GM08714 (cell line): ENCODE data around the gene CNTNAP2.

Experiments used
- H3K4me3 ChIP-seq: fragments of 200-500 bp; sonication (Bioruptor generic); 2 replicates; pipeline ENCODE4 v1.5.1; 2014; ENCODE audit warnings: mild to moderate bottlenecking, low read length, inconsistent platforms
- ZNF274 ChIP-seq: IDR thresholded peaks from 2 replicates; pipeline ENCODE4 v1.6.1; 2012; ENCODE audit warnings: mild to moderate bottlenecking, low read depth, low read length

Gene CNTNAP2

DNA sequence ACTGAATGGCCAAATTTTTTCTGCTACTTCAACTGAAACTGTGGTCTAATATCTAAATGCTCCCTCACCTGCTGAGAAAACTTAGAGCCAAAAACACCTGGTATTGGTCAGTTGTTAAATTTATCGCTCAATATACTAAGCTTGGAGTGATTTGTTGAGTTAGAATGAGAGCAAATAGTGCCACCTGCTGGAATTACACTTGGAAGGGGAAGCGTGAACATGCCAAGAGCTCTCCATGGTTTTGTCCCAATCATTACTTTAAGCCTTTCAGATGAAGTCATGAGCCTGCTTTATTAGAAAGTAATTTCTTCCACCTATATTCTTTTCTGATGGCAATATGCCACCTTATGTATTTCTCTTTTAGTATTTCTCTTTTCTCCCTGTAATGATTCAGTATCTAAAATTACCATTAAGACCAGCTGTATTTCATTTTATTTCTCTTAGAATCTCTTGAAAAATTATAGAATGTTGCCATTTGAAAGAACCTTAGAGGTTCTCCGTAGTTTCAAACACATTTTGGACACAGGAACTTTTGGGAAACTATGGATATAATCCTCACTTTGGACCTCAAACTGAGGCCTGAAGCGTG, 2026.2 kb downstream of the CNTNAP2 start:
- TF ChIP-seq ZNF274, result no peak
- H3K4me3 ChIP-seq, result no peak overlapping the region

DNA sequence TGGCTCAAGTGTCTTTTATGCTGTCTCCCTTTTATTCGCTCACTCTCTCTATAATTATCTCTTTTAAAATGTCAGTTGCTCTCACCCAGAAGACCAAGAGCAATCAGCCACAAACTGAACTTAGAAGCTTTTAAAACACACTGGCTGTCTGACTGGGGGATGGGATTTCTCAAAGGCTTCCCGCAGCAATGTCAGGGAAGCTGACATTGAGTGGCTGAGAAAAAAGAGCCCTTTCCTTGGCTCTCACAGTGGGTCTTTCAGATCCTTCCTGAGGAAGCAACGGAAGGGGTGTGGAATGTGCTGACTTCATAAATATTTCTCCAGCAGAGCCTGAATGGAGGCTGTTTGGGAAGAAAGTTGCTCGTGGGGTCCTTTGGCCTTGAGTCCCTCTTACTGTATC, 2028.2 kb downstream of the CNTNAP2 start:
- no peak for TF ChIP-seq ZNF274
- H3K4me3 ChIP-seq, result no peak overlapping the region

DNA sequence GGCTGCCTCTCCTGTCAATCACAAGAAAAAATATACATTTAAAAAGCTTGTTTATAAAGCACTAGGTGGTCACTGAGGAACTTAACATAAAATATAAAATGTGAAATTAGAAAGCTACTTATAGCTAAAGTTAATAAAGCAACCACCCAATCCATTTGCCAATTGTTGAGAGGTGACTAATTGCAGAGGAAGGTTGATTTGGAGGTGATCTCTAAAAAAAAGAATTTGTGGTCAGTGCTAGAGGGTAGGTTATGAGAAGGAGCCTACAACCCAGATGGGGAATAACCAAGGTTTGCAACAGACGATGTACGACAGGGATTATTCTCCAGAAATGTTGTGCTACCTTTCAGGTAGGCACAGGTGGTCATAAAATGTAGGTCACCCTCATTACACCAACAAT, 2029.7 kb downstream of the CNTNAP2 start:
- TF ChIP-seq ZNF274, result no peak
- no peak overlapping the region for H3K4me3 ChIP-seq

DNA sequence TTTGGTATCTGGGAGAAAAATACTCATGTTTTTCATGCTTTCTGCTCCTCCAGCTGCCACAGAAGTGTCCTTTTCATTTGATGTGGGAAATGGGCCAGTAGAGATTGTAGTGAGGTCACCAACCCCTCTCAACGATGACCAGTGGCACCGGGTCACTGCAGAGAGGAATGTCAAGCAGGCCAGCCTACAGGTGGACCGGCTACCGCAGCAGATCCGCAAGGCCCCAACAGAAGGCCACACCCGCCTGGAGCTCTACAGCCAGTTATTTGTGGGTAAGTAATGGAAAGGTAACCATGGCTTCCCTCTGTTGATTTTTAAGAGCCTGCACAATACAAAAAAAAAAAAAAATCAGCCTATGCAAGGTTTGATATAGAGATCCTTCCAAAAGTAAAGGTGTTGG, 2030.8 kb downstream of the CNTNAP2 start:
- H3K4me3 ChIP-seq, result no peak overlapping the region
- no peak for TF ChIP-seq ZNF274

DNA sequence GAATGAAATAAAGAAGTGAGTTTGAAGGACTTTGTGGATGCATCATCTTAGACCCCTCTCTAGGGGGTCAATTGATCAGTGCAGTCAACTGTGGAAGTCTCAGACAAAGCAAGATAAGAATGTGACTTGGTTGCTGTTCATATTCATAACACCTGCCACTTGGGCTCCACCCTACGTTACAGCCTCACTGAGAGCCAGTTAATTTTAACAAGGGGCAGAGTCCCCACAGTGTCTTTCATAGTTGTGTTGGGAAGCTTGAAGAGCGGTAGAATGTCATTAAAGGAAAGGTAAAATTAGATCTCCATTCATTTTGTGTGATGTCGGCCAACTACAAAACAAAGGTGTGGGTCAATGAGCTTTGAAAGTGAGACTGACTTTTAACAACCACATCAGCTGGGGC, 2031.9 kb downstream of the CNTNAP2 start:
- TF ChIP-seq ZNF274, result no peak
- no peak overlapping the region for H3K4me3 ChIP-seq

DNA sequence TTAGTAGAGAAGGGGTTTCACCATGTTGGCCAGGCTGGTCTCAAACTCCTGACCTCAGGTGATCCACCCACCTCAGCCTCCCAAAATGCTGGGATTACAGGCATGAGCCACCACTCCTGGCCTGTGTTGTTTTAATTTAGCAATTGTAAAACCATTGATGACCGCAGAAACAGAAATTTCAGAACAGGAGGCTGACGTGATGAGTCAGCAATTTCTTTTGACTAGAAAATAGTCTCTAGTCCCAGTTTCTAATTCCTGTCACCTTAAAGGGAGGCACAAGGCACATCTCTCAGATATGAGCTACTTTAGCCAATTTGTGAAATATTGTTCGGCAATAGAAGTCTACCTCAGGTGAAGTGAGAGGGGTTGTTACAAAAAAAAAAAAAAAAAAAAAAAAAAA, 2033.1 kb downstream of the CNTNAP2 start:
- H3K4me3 ChIP-seq, result no peak overlapping the region
- TF ChIP-seq ZNF274, result no peak

DNA sequence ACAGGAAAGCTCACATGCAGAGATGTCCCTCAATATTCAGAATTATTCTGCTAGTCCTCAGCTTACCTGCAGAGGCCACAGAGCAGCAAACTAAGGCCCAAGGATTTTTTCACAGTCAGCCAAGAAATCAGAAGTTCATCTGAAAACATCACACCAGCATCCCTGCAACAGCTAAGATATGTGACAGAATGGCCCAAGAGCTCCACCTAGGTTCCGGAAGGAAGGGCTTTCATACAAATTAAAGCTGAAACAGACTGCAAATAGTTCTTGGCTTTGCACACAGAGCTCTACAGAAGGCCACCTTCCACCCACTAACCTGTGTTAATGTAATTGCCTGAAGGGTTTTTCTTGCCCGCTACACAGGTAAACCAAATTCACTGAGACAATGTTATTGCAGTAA, 2035.2 kb downstream of the CNTNAP2 start:
- TF ChIP-seq ZNF274, result no peak
- no peak overlapping the region for H3K4me3 ChIP-seq

DNA sequence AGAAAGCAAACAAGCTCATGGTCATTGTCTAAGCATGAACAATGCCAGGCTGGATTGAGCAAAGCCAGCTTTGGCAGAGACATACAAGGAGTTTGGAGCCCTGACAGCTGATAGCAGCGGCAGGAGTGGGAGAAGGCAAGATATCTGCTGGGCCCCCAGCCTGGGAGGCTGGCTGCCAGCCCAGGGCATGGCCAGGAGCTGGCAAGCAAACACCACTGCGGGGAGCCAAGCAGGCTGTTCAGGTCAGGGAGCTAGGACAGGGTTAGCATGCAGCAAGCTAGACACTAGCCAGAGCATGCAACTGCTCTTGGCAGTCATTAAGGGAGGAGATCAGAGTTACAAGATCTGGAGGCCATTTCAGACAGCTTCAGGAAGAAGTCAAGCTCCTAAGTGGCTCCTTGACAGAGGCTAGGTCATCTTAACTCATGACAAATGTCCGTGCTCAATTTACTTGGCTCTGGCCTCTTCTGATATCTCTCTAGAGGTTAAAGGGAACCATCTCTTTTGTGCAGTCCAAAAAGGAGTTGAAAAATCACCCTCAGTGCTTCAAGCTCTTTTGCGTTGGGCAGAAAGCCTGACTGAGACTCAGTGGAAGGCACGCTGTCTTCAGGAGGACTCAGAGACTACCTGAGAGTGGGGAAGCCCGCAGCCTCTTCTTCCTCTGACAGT, 2037.1 kb downstream of the CNTNAP2 start:
- no peak overlapping the region for H3K4me3 ChIP-seq
- TF ChIP-seq ZNF274, result no peak

DNA sequence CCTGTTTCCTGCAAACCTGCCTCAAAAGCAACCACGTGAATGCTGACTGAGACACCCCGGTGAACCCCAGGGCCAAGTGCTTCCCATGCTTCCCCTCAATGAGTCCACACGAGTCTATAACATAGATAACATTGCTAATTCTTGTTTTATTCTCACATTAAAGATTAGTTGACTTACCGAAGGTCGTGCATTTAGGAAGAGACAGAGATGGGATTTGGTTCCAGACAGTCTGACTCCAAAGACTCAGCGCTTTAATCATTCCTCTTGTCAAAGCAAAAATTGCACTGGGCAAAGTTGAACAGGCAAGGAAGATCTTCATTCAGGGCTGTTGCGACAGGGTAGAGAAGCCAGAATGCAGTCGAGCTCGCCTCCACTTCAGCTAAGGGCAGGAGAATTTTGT, 2038.4 kb downstream of the CNTNAP2 start:
- TF ChIP-seq ZNF274, result no peak
- H3K4me3 ChIP-seq, result no peak overlapping the region

DNA sequence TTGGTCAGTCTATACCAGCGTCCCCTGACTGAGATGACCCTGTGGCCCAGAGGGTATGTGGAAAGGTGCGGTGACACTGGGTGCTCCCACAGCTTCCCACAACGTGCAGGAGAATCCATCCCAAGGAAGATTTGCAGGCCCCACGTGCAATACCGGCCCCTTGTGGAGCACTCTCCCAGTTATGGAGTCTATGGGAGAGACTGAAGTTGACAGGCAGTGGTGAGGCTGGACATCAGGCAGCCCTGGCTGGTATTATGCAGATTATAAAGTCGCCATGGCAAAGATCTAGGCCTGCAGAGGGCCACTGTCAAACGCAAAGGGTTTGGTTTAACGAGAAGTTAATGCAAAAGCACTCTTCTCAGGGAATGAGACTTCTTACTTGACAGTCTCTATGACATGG, 2039.2 kb downstream of the CNTNAP2 start:
- no peak overlapping the region for H3K4me3 ChIP-seq
- TF ChIP-seq ZNF274, result no peak

DNA sequence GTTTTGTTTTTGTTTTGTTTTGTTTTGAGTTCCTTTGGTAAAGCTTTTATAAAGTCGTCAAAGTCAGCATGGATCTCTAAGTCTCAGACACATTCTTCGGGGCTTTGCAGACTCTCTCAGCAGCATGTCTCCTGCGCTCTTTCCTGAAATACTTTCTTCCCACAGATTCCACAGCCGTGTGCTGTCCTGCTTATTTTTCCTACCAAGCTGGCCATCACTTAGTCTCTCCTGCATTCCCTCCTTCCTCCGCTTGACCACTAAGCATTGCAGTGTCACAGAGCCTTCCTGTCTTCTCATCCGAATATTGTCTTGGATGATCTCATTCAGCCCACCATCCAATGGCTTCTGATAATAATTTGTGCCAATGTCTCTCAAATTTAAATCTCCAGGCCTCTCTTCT, 2039.6 kb downstream of the CNTNAP2 start:
- no peak overlapping the region for H3K4me3 ChIP-seq
- no peak for TF ChIP-seq ZNF274

DNA sequence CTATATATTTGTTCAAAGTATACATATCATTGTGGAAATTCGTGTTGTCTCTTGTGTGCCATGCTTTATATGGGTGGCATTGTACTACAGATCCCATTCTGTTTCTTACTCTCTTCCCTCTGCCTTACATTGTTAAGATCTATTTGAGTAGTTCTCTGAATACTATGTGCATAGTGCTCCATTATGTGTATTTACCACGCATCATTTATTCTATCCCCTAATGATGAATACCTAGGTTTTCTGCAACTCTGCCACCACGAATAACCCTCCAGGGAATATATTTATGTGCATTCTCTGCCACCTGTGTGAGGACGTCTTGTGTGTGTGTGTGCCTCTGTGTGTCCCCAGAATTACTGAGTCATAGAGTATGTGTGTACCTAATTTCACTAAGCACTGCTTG, 2042.7 kb downstream of the CNTNAP2 start:
- TF ChIP-seq ZNF274, result no peak
- H3K4me3 ChIP-seq, result no peak overlapping the region

DNA sequence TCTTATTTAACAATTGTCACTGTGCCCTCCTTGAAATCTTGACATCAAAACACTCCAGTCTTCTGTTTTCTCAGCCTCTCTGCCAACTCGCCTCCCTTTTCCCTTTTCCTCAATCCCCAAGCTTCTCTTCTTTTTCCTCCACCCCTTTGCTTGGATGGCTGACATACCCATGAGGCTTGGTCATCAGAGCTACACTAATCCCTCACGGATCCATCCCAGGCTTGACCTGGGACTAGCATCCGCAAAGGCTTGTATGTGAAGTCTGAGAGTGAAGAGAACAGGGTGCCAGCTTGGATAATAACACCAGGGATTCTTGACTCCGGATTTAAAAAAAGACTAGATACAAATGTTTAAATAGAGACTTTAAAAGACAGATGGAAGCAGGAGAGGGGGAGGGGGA, 2045.2 kb downstream of the CNTNAP2 start:
- no peak overlapping the region for H3K4me3 ChIP-seq
- TF ChIP-seq ZNF274, result no peak

DNA sequence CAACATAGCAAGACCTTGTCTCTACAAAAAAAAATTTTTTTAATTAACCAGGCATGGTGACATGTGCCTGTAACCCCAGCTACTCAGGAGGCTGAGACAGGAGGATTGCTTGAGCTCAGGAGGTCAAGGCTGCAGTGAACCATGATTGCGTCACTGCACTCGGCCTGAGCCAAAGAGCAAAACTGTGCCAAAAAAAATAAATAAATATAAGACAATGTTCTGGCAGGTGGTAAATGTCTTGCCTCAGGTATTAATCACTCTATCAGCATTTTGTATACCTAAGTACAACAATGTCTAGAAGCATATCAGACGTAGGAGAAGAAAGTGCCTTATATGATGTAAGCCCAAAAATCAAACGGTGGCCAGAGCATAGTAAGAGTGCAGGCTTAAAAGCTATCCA, 2046.2 kb downstream of the CNTNAP2 start:
- H3K4me3 ChIP-seq, result no peak overlapping the region
- no peak for TF ChIP-seq ZNF274

DNA sequence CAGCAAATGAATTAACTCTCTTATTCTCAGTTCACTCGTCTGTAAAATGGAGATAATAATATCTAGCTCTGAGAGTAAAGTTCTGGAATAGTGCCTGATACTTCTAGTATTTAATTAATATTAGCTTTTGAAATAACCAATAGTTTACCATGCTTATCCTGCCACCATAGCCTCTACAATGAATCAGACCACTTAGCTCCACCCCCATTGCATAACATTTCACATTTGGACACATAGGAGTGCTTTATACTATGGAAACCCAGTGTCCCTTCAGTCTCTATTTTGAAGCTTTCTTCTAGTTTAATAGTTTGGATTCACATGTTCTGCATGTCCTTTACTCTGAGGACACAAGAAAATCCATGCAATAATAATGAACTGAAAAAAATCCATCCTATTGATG, 2046.6 kb downstream of the CNTNAP2 start:
- no peak for TF ChIP-seq ZNF274
- no peak overlapping the region for H3K4me3 ChIP-seq

DNA sequence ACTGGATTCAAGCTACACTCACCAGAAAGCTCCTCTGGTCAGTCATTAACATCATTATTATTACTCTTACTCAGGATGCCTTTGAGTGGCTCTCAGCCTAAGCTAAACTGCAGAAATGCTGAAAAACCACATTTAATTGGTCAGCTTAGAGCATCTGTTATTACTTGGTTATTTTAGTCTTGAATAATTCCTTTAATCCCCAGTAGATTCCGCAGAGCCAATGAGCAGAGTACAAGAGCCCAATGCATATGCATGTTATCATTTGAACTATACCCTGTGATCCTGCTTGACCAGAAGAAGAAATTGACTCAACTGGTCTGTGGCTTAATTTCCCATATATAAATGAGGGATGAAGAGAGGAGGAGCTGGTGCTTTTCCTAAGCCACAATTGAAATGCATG, 2056.3 kb downstream of the CNTNAP2 start:
- TF ChIP-seq ZNF274, result no peak
- no peak overlapping the region for H3K4me3 ChIP-seq
